ENCODE data around the gene OR6C74. TPM values are rescaled to one million over a fixed set of nuclear protein-coding genes. Genes with fewer than 3 reads are reported as not detected.

Gene OR6C74
- total RNA-seq, 1 experiment from 2014 or later = not detected

DNA sequence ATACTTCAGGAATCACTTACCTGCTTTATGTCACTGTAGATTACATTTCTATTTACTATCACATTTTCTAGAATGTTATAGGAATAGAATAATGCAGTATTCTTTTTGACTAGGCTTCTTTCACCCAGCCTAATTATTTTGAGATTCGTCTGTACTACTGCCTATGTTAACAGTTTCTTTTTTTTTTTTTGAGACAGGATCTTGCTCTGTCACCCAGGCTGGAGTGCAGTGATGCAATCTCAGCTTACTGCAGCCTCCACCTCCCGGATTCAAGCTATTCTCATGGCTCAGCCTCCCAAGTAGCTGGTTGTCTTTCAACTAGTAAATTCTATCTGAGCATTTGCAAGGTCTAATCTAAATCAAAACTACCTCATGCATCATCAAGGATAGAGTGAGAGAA, 45.6 kb downstream of the OR6C74 start (continued):
- TF ChIP-seq REST (IDR thresholded peaks at IDR 0.05; ENCODE audit: low read depth) = no peak

Other genes with a start within 250 kb of the OR6C74 start
- not detected for gene NEUROD4, start 224.6 kb upstream of the OR6C74 start, total RNA-seq (2021; ENCODE audit: unreplicated experiment)
- gene OR9K2, start 118.2 kb upstream of the OR6C74 start, total RNA-seq (2021; ENCODE audit: unreplicated experiment) = not detected
- not detected for gene OR10A7, start 23.6 kb upstream of the OR6C74 start, total RNA-seq (2021; ENCODE audit: unreplicated experiment)
- not detected for gene OR6C6, start 52.0 kb downstream of the OR6C74 start, total RNA-seq (2021; ENCODE audit: unreplicated experiment)
- not detected for gene OR6C1, start 69.7 kb downstream of the OR6C74 start, total RNA-seq (2021; ENCODE audit: unreplicated experiment)
- not detected for gene OR6C3, start 86.1 kb downstream of the OR6C74 start, total RNA-seq (2021; ENCODE audit: unreplicated experiment)
- not detected for gene OR6C75, start 118.4 kb downstream of the OR6C74 start, total RNA-seq (2021; ENCODE audit: unreplicated experiment)
- not detected for gene OR6C65, start 155.9 kb downstream of the OR6C74 start, total RNA-seq (2021; ENCODE audit: unreplicated experiment)
- not detected for gene OR6C76, start 181.6 kb downstream of the OR6C74 start, total RNA-seq (2021; ENCODE audit: unreplicated experiment)
- gene OR6C2, start 199.5 kb downstream of the OR6C74 start, total RNA-seq (2021; ENCODE audit: unreplicated experiment) = not detected
- not detected for gene OR6C70, start 225.5 kb downstream of the OR6C74 start, total RNA-seq (2021; ENCODE audit: unreplicated experiment)
- not detected for gene OR6C68, start 247.8 kb downstream of the OR6C74 start, total RNA-seq (2021; ENCODE audit: unreplicated experiment)